HG03432 (cell line): ENCODE results near the gene CCDC192.
A peak's percentile ranks its signal among the peaks of the same experiment; 100 is the strongest.
"Not testable (repeated sequence)": the region's sequence is repeated elsewhere in the genome, so short reads cannot be mapped to it uniquely, and the experiment has no call there.

Experiments
- ATAC-seq: cut with Tn5 transposase; IDR thresholded peaks from one replicate; pipeline ENCODE4 v1.9.1; 2021; ENCODE audit warnings: mild to moderate bottlenecking, moderate library complexity; ENCODE audit not compliant: unreplicated experiment

CCDC192 gene

GRCh38 chr5:127758766-127759283, 55.6 kb downstream of the CCDC192 start:
- ATAC-seq: no peak

GRCh38 chr5:127761869-127762268, 58.7 kb downstream of the CCDC192 start:
- ATAC-seq: no peak

GRCh38 chr5:127762412-127762811, 59.2 kb downstream of the CCDC192 start:
- no peak for ATAC-seq

- no peak for ATAC-seq
These were observed 63.6 kb downstream of the CCDC192 start for GRCh38 chr5:127766676-127767335.

GRCh38 chr5:127769386-127769785, 66.2 kb downstream of the CCDC192 start:
- ATAC-seq: no peak

GRCh38 chr5:127770272-127770671, 67.1 kb downstream of the CCDC192 start:
- ATAC-seq: no peak

GRCh38 chr5:127772531-127772930, 69.3 kb downstream of the CCDC192 start:
- no peak for ATAC-seq

- no peak for ATAC-seq
These were observed 71.0 kb downstream of the CCDC192 start for GRCh38 chr5:127774221-127774620.

GRCh38 chr5:127776477-127776876, 73.3 kb downstream of the CCDC192 start:
- no peak for ATAC-seq

GRCh38 chr5:127777957-127778356, 74.8 kb downstream of the CCDC192 start:
- no peak for ATAC-seq

- not testable (repeated sequence) for ATAC-seq
These were observed 79.3 kb downstream of the CCDC192 start for GRCh38 chr5:127782450-127782849.

GRCh38 chr5:127785098-127785927, 82.1 kb downstream of the CCDC192 start:
- peak; percentile 78 for ATAC-seq

- no peak for ATAC-seq
These were observed 88.2 kb downstream of the CCDC192 start for GRCh38 chr5:127791439-127791838.

- not testable (repeated sequence) for ATAC-seq
These were observed 88.7 kb downstream of the CCDC192 start for GRCh38 chr5:127791908-127792307.

GRCh38 chr5:127793052-127793451, 89.9 kb downstream of the CCDC192 start:
- ATAC-seq: no peak

- no peak for ATAC-seq
These were observed 90.7 kb downstream of the CCDC192 start for GRCh38 chr5:127793879-127794278.

- ATAC-seq: no peak
These were observed 93.0 kb downstream of the CCDC192 start for GRCh38 chr5:127796211-127796610.

- no peak for ATAC-seq
These were observed 96.2 kb downstream of the CCDC192 start for GRCh38 chr5:127799293-127799905.

GRCh38 chr5:127801751-127802476, 98.7 kb downstream of the CCDC192 start:
- no peak for ATAC-seq

GRCh38 chr5:127802477-127802865, 99.3 kb downstream of the CCDC192 start:
- no peak for ATAC-seq

GRCh38 chr5:127804886-127805426, 101.8 kb downstream of the CCDC192 start:
- no peak for ATAC-seq
